OCI-LY7 (cell line): ENCODE results near the gene ACBD6.

Source experiments
- CTCF ChIP-seq: fragments of 200-600 bp; sonication (generic); conservative IDR thresholded peaks from 2 replicates; pipeline ENCODE4 v1.5.1; 2014; ENCODE audit warnings: mild to moderate bottlenecking, antibody characterized with exemption, low read length, moderate library complexity, mixed read lengths
- EZH2phosphoT487 ChIP-seq: fragments of 200-600 bp; sonication (generic); IDR thresholded peaks from 2 replicates; pipeline ENCODE4 v1.6.1; 2018; ENCODE audit warnings: low read depth, borderline replicate concordance, mild to moderate bottlenecking, mixed run types, antibody characterized with exemption, low read length, moderate library complexity, mixed read lengths

GRCh38 chr1:180544050-180544449 lies 41.7 kb upstream of the ACBD6 start:
- TF ChIP-seq CTCF (no peak), EZH2phosphoT487 (no peak)
